ENCODE measurements around the gene SCAF1. TPM values are rescaled to one million over a fixed set of nuclear protein-coding genes. Genes with fewer than 3 reads are reported as not detected.

SCAF1 gene
- total and polyA plus RNA-seq, 9 of the 15 experiments (the other 6 are each of a cell fraction or from before 2014, with no cell fraction given), result 0.20 to 79.0 (median 4.9) TPM

- TF ChIP-seq RBM25 (IDR thresholded peaks at IDR 0.05; ENCODE audit: low read depth, low read length, severe bottlenecking) (no peak), NUFIP1 (IDR thresholded peaks at IDR 0.05; ENCODE audit: partially characterized antibody) (no peak), ZNF583 (CRISPR knock-in tag; IDR thresholded peaks at IDR 0.05) (peak; percentile 82; the same call in 1 of the 2 replicates), RNF2 (IDR thresholded peaks at IDR 0.05) (peak; percentile 63; the same call in 1 of the 2 replicates), HCFC1 (IDR thresholded peaks at IDR 0.05; ENCODE audit: low read depth, low read length) (peak; percentile 98), SIN3B (IDR thresholded peaks at IDR 0.05; ENCODE audit: low read depth) (no peak), ZBTB5 (IDR thresholded peaks at IDR 0.05) (no peak), E2F5 (CRISPR knock-in tag; IDR thresholded peaks at IDR 0.05) (no peak; the same call in 1 of the 2 replicates), RCOR1 (IDR thresholded peaks at IDR 0.05; ENCODE audit: borderline replicate concordance in 1 of 2, low read depth in 2 of 2, low read length in 2 of 2) (0 out of 4 replicates have a peak, but pooled peaks of 1 of the 2 experiments have one; percentile 6), E2F3 (CRISPR knock-in tag; IDR thresholded peaks at IDR 0.05) (peak; percentile 79; the same call in 1 of the 2 replicates), ESRRA (IDR thresholded peaks at IDR 0.05; ENCODE audit: borderline replicate concordance, low read depth) (peak; percentile 73; the same call in 1 of the 2 replicates), ZNF143 (CRISPR knock-in tag; IDR thresholded peaks at IDR 0.05) (peak; percentile 97), HLTF (IDR thresholded peaks at IDR 0.05) (no peak)
- TF ChIP-seq, protein P1, sequence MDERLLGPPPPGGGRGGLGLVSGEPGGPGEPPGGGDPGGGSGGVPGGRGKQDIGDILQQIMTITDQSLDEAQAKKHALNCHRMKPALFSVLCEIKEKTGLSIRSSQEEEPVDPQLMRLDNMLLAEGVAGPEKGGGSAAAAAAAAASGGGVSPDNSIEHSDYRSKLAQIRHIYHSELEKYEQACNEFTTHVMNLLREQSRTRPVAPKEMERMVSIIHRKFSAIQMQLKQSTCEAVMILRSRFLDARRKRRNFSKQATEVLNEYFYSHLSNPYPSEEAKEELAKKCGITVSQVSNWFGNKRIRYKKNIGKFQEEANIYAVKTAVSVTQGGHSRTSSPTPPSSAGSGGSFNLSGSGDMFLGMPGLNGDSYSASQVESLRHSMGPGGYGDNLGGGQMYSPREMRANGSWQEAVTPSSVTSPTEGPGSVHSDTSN (CRISPR knock-in tag; IDR thresholded peaks at IDR 0.05; ENCODE audit: low read depth), result no peak
- TF ChIP-seq, protein P1 (tag; conservative IDR thresholded peaks at IDR 0.05; ENCODE audit: low read depth), result no peak
- TF ChIP-seq, protein P2, sequence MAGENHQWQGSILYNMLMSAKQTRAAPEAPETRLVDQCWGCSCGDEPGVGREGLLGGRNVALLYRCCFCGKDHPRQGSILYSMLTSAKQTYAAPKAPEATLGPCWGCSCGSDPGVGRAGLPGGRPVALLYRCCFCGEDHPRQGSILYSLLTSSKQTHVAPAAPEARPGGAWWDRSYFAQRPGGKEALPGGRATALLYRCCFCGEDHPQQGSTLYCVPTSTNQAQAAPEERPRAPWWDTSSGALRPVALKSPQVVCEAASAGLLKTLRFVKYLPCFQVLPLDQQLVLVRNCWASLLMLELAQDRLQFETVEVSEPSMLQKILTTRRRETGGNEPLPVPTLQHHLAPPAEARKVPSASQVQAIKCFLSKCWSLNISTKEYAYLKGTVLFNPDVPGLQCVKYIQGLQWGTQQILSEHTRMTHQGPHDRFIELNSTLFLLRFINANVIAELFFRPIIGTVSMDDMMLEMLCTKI (IDR thresholded peaks at IDR 0.05; ENCODE audit: partially characterized antibody), result no peak
These were observed at the start of gene SCAF1 (continued) for GRCh38 chr19:49641688-49642491.

All from K562 (cell line).